HepG2 (cell line): Measurements from ENCODE around the gene XPR1. TPM values are rescaled to one million over a fixed set of nuclear protein-coding genes. Genes with fewer than 3 reads are reported as not detected.

Source experiments
- BRF2 ChIP-seq: sonication (generic); formaldehyde crosslinking; IDR thresholded peaks from 2 replicates; pipeline ENCODE4 v1.8.1; 2022; ENCODE audit warnings: mild to moderate bottlenecking, missing genetic modification reagents
- CEBPB ChIP-seq: IDR thresholded peaks from 2 replicates; pipeline ENCODE4 v1.6.1; 2011; ENCODE audit warnings: low read depth, low read length, improper control_type of control experiment, borderline replicate concordance
- EHMT2 ChIP-seq: fragments of 200-600 bp; sonication (generic); IDR thresholded peaks from 2 replicates; pipeline ENCODE4 v1.7.0; 2017; ENCODE audit warnings: antibody characterized with exemption, low read depth, low read length, borderline replicate concordance
- ERF ChIP-seq: IDR thresholded peaks from 2 replicates; pipeline ENCODE4 v1.6.1; 2018; ENCODE audit warnings: missing biosample characterization, missing genetic modification reagents
- FUBP1 ChIP-seq: sonication (generic); formaldehyde crosslinking; IDR thresholded peaks from 2 replicates; pipeline ENCODE4 v1.5.1; 2020; ENCODE audit warnings: missing genetic modification reagents, mild to moderate bottlenecking, borderline replicate concordance
- HNRNPK ChIP-seq: fragments of 200-400 bp; formaldehyde crosslinking; IDR thresholded peaks from 2 replicates; pipeline ENCODE4 v1.6.1; 2018; ENCODE audit warnings: low read length, low read depth, moderate library complexity, mild to moderate bottlenecking; ENCODE audit not compliant: poor library complexity, severe bottlenecking
- JUN ChIP-seq: sonication (generic); formaldehyde crosslinking; IDR thresholded peaks from 2 replicates; pipeline ENCODE4 v1.4.0; 2020; ENCODE audit warnings: mild to moderate bottlenecking, missing genetic modification reagents
- LRRFIP1 ChIP-seq: sonication (generic); formaldehyde crosslinking; conservative IDR thresholded peaks from 2 replicates; pipeline ENCODE4 v1.4.0; 2020; ENCODE audit warnings: missing genetic modification reagents
- MED1 ChIP-seq: sonication (generic); formaldehyde crosslinking; IDR thresholded peaks from 2 replicates; pipeline ENCODE4 v1.4.0; 2020; ENCODE audit warnings: missing genetic modification reagents
- PRDM10 ChIP-seq: sonication (generic); formaldehyde crosslinking; IDR thresholded peaks from 2 replicates; pipeline ENCODE4 v1.4.0; 2020; ENCODE audit warnings: low read depth, missing genetic modification reagents
- PREB ChIP-seq: sonication (generic); formaldehyde crosslinking; IDR thresholded peaks from 2 replicates; pipeline ENCODE4 v1.4.0; 2020; ENCODE audit warnings: missing genetic modification reagents
- SNAPC2 ChIP-seq: sonication (generic); formaldehyde crosslinking; IDR thresholded peaks from 2 replicates; pipeline ENCODE4 v1.8.1; 2022; ENCODE audit warnings: mild to moderate bottlenecking, missing genetic modification reagents
- STAT5B ChIP-seq: sonication (generic); formaldehyde crosslinking; IDR thresholded peaks from 2 replicates; pipeline ENCODE4 v1.4.0; 2020; ENCODE audit warnings: missing genetic modification reagents
- ZBTB26 ChIP-seq: IDR thresholded peaks from 2 replicates; pipeline ENCODE4 v1.6.1; 2016; ENCODE audit warnings: missing compliant biosample characterization, missing genetic modification reagents, borderline replicate concordance
- ZFP36L1 ChIP-seq: sonication (generic); formaldehyde crosslinking; IDR thresholded peaks from 2 replicates; pipeline ENCODE4 v1.8.0; 2022; ENCODE audit warnings: mild to moderate bottlenecking, missing genetic modification reagents, moderate library complexity
- ZNF672 ChIP-seq: sonication (generic); formaldehyde crosslinking; IDR thresholded peaks from 2 replicates; pipeline ENCODE4 v1.8.1; 2022; ENCODE audit warnings: missing genetic modification reagents
- ZNF782 ChIP-seq: sonication (generic); formaldehyde crosslinking; IDR thresholded peaks from 2 replicates; pipeline ENCODE4 v1.4.0; 2020; ENCODE audit warnings: missing genetic modification reagents, mild to moderate bottlenecking, borderline replicate concordance
- polyA plus RNA-seq, 8 experiments: library from polyadenylated mRNA; depleted of rRNA in 3 of 8; stranded (reverse) in 7 of 8; unstranded in 1 of 8; fragments of >200 nt; fragmentation: Illumina TruSeq in 4 of 8; extraction: Trizol in 4 of 8; gene quantifications; 2 replicates each; pipeline versions ENCODE4 v1.2.1 to v1.2.3, GENCODE V29; 2011 to 2016; ENCODE audit warnings: low read depth in 4 of 8, missing spikeins in 1 of 8, mixed read lengths in 1 of 8; ENCODE audit not compliant: insufficient read depth in 1 of 8
- total RNA-seq, 5 experiments: library from RNA; depleted of rRNA; stranded (reverse); fragments of >200 nt; fragmentation: Illumina TruSeq; extraction: Trizol; gene quantifications; 2 replicates each; pipeline ENCODE4 v1.2.3, GENCODE V29; 2016; ENCODE audit warnings: low read depth in 1 of 5

XPR1 gene
- total and polyA plus RNA-seq, 2 of the 13 experiments (the other 11 are each of a cell fraction or from before 2014, with no cell fraction given) = 22.3 to 23.6 TPM

- 0 out of 2 replicates have a peak, but pooled peaks have one; percentile 24 for TF ChIP-seq ZBTB26 (CRISPR knock-in tag)
- no peak for TF ChIP-seq LRRFIP1 (CRISPR knock-in tag)
- peak; percentile 71; the same call in 1 of the 2 replicates for TF ChIP-seq MED1
- TF ChIP-seq JUN (CRISPR knock-in tag) = no peak
- TF ChIP-seq SNAPC2 (CRISPR knock-in tag) = no peak
- no peak for TF ChIP-seq PREB (CRISPR knock-in tag)
- peak; percentile 60 for TF ChIP-seq PRDM10 (CRISPR knock-in tag)
- no peak for TF ChIP-seq CEBPB
- no peak for TF ChIP-seq ZNF782 (CRISPR knock-in tag)
- TF ChIP-seq ERF (CRISPR knock-in tag) = no peak
- TF ChIP-seq ZNF672 (CRISPR knock-in tag) = no peak
- no peak for TF ChIP-seq ZFP36L1 (CRISPR knock-in tag)
- TF ChIP-seq HNRNPK = no peak
- TF ChIP-seq FUBP1 (CRISPR knock-in tag) = no peak
- no peak for TF ChIP-seq EHMT2
- no peak for TF ChIP-seq BRF2 (CRISPR knock-in tag)
- TF ChIP-seq STAT5B = no peak
These were observed 293.7 kb downstream of the XPR1 start (continued) for GRCh38 chr1:180925471-180926051.
